GM19455 (cell line): Measurements from ENCODE around the gene CD163.
"Not testable (repeated sequence)": the region's sequence is repeated elsewhere in the genome, so short reads cannot be mapped to it uniquely, and the experiment has no call there.

ENCODE experiments used
- ATAC-seq: cut with Tn5 transposase; IDR thresholded peaks from one replicate; pipeline ENCODE4 v1.9.1; 2021; ENCODE audit not compliant: unreplicated experiment

Gene CD163

GRCh38 chr12:7450667-7451066 is 52.9 kb downstream of the CD163 start:
- no peak for ATAC-seq

- no peak for ATAC-seq
Observed at GRCh38 chr12:7448099-7448498, 55.5 kb downstream of the CD163 start.

- ATAC-seq, result no peak
Observed at GRCh38 chr12:7444537-7444936, 59.0 kb downstream of the CD163 start.

- no peak for ATAC-seq
Observed at GRCh38 chr12:7444076-7444475, 59.5 kb downstream of the CD163 start, which contains the start of gene CD163L1. TSS of gene CD163L1 (minus strand) at chr12:7444153. CDS start at chr12:7444127, 26 bp downstream.

GRCh38 chr12:7441216-7441615 is 62.4 kb downstream of the CD163 start:
- no peak for ATAC-seq

- ATAC-seq, result no peak
Observed at GRCh38 chr12:7439579-7440505, 63.7 kb downstream of the CD163 start.

GRCh38 chr12:7438291-7438995 is 65.1 kb downstream of the CD163 start:
- ATAC-seq, result not testable (repeated sequence)

- ATAC-seq, result not testable (repeated sequence)
Observed at GRCh38 chr12:7437494-7437893, 66.1 kb downstream of the CD163 start.

- no peak for ATAC-seq
Observed at GRCh38 chr12:7434670-7435069, 68.9 kb downstream of the CD163 start.

GRCh38 chr12:7433276-7433822 is 70.2 kb downstream of the CD163 start:
- ATAC-seq, result no peak

- no peak for ATAC-seq
Observed at GRCh38 chr12:7431993-7432685, 71.4 kb downstream of the CD163 start.
